Right cardiac atrium (tissue), 5 donors: ENCODE data around the gene SLC35F4. TPM values are rescaled to one million over a fixed set of nuclear protein-coding genes. Genes with fewer than 3 reads are reported as not detected.
"Not testable (repeated sequence)": the region's sequence is repeated elsewhere in the genome, so short reads cannot be mapped to it uniquely, and the experiment has no call there.

Experiments
- ATAC-seq, 2 donors: fragments of 200-7000 bp; cut with Tn5 transposase; one replicate each; pipeline versions ENCODE4 v1.8.0 to v1.9.1; 2020; ENCODE audit warnings: moderate library complexity in 2 of 2, mild to moderate bottlenecking in 1 of 2
- DNase-seq, 3 donors: peaks; one replicate each; pipeline ENCODE4 v3.0.0-alpha.2; 2020
- H3K27ac ChIP-seq: one replicate; pipeline ENCODE4 v1.5.1; 2013; ENCODE audit warnings: mild to moderate bottlenecking, low read length, control low read depth, moderate library complexity
- H3K27me3 ChIP-seq: one replicate; pipeline ENCODE4 v1.6.1; 2013; ENCODE audit not compliant: control insufficient read depth, insufficient read depth
- H3K4me1 ChIP-seq: one replicate; pipeline ENCODE4 v1.6.1; 2013; ENCODE audit warnings: low read length; ENCODE audit not compliant: control insufficient read depth, insufficient read depth
- H3K4me3 ChIP-seq: one replicate; pipeline ENCODE4 v1.5.1; 2013; ENCODE audit warnings: low read length, control low read depth
- H3K9me3 ChIP-seq: one replicate; pipeline ENCODE4 v1.6.1; 2013; ENCODE audit warnings: low read length; ENCODE audit not compliant: control insufficient read depth
- WGBS: extraction: QIAGEN DNeasy Blood & Tissue Kit; methylation state at CpG from one replicate; pipeline ENCODE4 v1.1.7; 2013; 5-methylcytosine and 5-hydroxymethylcytosine counted together
- intact Hi-C, 4 donors: fragments of 100-400 bp; cut with DNase I; formaldehyde crosslinking; loops; one replicate each; pipeline versions ENCODE4 v1.11.0 to v1.14.0; 2022 to 2023
- polyA plus RNA-seq: library from polyadenylated mRNA; stranded (reverse); fragments of 200-250 nt; gene quantifications from one replicate; pipeline ENCODE4 v1.2.3, GENCODE V29; 2013
- total RNA-seq, 4 donors: library from RNA; stranded (reverse); fragmentation: NEBNext Ultra II Directional; extraction: Animal tissue kit (Norgen Biotek cat#: 25700); gene quantifications; one replicate each; pipeline ENCODE4 v1.2.1, GENCODE V29; 2021
- donor health status: healthy with polysubstance abuse.
- donor health status: DM: no; HTN: yes; CAD: no.
- donor health status: DM: no; HTN: no; CAD: no.
- donor health status: DM: no; HTN: yes; CAD: no; lungs with severe emphysema.
- donor health status: DM: yes; HTN: yes; CAD: no.

The SLC35F4 gene
- total and polyA plus RNA-seq, 5 donors: not detected

DNA sequence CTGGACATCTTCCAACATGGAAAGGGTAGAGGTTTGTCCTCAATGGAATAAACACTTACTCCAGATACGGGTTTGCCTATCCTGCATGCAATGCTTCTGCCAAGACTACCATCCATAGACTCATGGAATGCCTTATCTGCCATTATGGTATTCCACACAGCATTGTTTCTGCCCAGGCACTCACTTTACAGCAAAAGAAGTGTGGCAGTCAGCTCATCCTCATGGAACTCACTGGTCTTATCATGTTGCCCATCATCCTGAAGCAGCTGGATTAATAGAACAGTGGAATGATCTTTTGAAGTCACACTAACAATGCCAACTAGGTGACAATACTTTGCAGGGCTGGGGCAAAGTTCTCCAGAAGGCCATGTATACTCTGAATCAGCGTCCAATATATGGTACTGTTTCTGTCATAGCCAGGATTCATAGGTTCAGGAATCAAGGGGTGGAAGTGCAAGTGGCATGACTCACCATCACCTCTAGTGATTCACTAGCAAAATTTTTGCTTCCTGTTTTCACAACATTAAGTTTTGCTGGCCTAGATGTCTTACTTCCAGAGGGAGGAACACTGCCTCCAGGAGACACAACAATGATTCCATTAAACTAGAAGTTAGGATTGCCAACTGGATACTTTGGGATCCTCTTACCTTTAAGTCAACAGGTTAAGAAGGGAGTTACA, 140.4 kb downstream of the SLC35F4 start:
- Histone ChIP-seq H3K27ac (no peak overlapping the region), H3K9me3 (no peaks in the 10 kb centered on the region), H3K27me3 (no peaks in the 10 kb centered on the region), H3K4me1 (no peaks in the 10 kb centered on the region), H3K4me3 (no peak overlapping the region)
- intact Hi-C loops: no loop called here
- ATAC-seq (no peak), DNase-seq (no peak)
- 70% methylated on average over 2 of the region's 2 CpGs for WGBS

DNA sequence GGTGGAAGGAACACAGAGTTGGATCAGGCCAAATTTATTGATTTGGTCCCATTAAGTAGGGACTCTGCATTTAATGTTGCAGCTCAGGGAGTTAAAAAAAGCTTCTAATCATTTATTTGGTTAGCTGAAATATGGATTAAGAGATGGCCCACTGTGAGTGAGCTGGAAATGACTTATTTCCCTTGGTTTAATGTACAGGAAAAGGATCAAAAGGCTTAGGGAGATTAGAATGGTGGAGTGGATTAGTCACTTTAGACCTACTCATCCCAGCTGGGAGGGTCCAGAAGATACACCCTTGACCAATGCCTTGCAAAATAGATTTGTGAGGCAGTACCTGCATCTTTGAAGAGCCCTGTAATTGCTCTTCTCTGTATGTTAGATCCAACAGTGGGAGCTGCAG, 143.8 kb downstream of the SLC35F4 start:
- H3K27me3 ChIP-seq, ATAC-seq, H3K4me1 ChIP-seq, H3K27ac ChIP-seq, H3K4me3 ChIP-seq, DNase-seq, H3K9me3 ChIP-seq, intact Hi-C loops: not testable (repeated sequence)

DNA sequence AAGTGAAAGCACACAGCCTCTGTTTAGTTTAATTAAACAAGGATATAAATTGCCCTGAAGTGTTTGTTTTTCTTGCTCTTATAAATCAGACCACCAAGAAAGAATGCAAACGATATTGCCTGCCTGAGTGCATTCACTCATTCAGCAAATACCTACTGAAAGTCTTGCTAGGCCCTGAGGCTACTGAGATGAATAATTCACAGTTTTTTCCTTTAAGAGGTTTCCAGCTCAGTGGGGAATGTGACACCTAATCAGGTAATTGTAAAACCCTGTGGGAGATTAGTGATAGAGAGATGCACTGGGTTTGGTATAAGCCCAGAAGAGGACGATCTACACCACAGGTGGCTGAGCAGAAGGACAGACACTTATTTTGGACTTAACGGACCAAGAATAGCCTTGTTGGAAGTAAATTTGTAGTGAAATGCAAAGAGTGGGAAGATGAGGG, 151.4 kb downstream of the SLC35F4 start:
- ATAC-seq (no peak), DNase-seq (no peak)
- Histone ChIP-seq H3K9me3 (peaks cover 2% of the 10 kb centered on the region), H3K4me3 (no peak overlapping the region), H3K4me1 (no peaks in the 10 kb centered on the region), H3K27ac (no peak overlapping the region), H3K27me3 (no peaks in the 10 kb centered on the region)
- intact Hi-C loops: no loop called here
- 21% methylated on average over 3 of the region's 3 CpGs for WGBS

GRCh38 chr14:57712698-57713097, 153.2 kb downstream of the SLC35F4 start:
- H3K9me3 ChIP-seq: peaks cover 2% of the 10 kb centered on the region
- intact Hi-C loops: no loop called here
- 77% methylated on average over 3 of the region's 3 CpGs for WGBS
- no peak overlapping the region for H3K4me3 ChIP-seq
- H3K27ac ChIP-seq: no peak overlapping the region
- H3K4me1 ChIP-seq: no peaks in the 10 kb centered on the region
- no peaks in the 10 kb centered on the region for H3K27me3 ChIP-seq
- DNase-seq: no peak
- ATAC-seq: no peak

DNA sequence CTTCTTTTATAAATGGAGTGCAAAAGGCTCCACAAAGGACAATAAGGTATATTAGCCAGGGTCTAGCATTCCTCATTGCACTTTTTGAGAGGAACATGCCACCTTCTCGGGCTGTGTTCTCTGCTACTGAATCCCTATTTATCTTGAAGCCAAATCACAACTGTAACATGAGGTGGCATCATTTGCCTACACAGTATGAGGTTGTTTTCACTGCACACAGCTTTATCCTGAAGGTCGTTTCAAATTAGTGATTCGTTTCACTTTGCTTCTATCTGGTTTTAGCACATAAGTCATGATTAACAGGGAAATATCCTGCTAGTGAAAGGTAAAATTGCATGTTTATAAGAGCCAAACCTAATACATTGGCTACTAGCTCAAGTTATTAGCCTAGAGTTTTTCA, 153.8 kb downstream of the SLC35F4 start:
- 43% methylated on average over 3 of the region's 3 CpGs for WGBS
- DNase-seq: no peak
- intact Hi-C loops: no loop called here

DNA sequence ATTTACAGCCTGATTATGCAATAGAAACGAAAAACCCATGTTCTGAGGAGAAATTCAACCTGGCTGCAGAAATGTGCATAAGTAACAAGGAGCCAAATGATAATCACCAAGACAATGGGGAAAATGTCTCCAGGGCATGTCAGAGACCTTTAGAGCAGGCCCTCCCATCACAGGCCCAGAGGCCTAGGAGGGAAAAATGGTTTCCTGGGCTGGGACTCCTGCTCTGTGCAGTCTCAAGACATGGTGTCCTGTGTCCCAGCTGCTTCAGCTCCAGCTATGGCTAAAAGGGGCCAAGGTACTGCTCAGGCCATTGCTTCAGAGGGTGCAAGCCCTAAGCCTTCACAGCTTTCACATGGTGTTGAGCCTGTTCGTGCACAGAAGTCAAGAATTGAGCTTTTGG, 156.0 kb downstream of the SLC35F4 start:
- intact Hi-C loops: no loop called here
- no peak overlapping the region for H3K27ac ChIP-seq
- peaks cover 2% of the 10 kb centered on the region for H3K9me3 ChIP-seq
- no peaks in the 10 kb centered on the region for H3K4me1 ChIP-seq
- ATAC-seq (no peak), DNase-seq (no peak)
- H3K4me3 ChIP-seq: no peak overlapping the region
- H3K27me3 ChIP-seq: no peaks in the 10 kb centered on the region
- WGBS: 58% methylated on average over 2 of the region's 2 CpGs

More for the DNA sequence above, 153.8 kb downstream of the SLC35F4 start:
- Histone ChIP-seq H3K27ac (no peak overlapping the region), H3K4me1 (no peaks in the 10 kb centered on the region), H3K27me3 (no peaks in the 10 kb centered on the region), H3K9me3 (peaks cover 2% of the 10 kb centered on the region), H3K4me3 (no peak overlapping the region)
- no peak for ATAC-seq

DNA sequence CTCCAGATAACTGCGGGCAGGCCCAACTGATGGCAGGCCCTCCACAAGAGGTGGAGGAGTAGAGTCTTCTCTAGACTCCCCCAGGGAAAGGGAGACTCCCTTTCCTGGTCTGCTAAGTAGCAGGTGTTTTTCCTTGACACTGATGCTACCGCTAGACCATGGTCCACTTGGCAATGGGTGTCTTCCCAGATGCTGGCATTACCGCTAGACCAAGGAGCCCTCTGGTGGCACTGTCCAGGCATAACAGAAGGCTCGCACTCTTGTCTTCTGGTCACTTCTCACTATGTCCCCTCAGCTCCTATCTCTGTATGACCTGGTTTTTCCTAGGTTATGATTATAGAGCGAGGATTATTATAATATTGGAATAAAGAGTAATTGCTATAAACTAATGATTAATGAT, 156.8 kb downstream of the SLC35F4 start:
- H3K9me3 ChIP-seq, DNase-seq, H3K4me3 ChIP-seq, H3K27ac ChIP-seq, H3K27me3 ChIP-seq, H3K4me1 ChIP-seq, intact Hi-C loops, ATAC-seq: not testable (repeated sequence)
- 93% methylated on average over 5 of the region's 5 CpGs for WGBS

- Histone ChIP-seq H3K4me1 (no peaks in the 10 kb centered on the region), H3K27me3 (no peaks in the 10 kb centered on the region), H3K9me3 (peaks cover 2% of the 10 kb centered on the region), H3K4me3 (no peak overlapping the region), H3K27ac (no peak overlapping the region)
- intact Hi-C loops: no loop called here
- WGBS: 58% methylated on average over 5 of the region's 5 CpGs
- DNase-seq (no peak), ATAC-seq (no peak)
These were observed 158.7 kb downstream of the SLC35F4 start for GRCh38 chr14:57707219-57707618.

DNA sequence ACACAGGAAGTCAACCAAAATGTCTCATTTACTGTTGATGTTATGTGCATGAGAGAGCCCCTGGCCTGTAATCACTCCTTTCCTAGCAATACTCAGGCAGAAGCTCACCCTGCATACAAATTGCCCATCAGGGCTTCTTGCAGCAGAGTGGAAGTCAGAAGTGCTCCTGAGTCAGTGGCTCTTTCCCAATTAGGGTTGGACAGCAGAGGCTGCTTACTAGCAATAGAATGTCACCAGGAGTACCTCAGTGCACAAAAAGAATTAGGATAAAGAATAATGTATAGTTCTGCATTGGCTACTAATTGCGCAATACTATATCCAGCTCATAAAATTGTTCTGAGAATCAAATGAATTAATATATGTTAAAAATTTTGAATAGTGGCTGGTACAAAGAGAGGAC, 161.1 kb downstream of the SLC35F4 start:
- Histone ChIP-seq H3K4me3 (no peak overlapping the region), H3K9me3 (no peaks in the 10 kb centered on the region), H3K27ac (no peak overlapping the region), H3K4me1 (no peaks in the 10 kb centered on the region), H3K27me3 (no peaks in the 10 kb centered on the region)
- WGBS: 99% methylated on average over 1 of the region's 1 CpG
- no peak for ATAC-seq
- no peak for DNase-seq
- intact Hi-C loops: no loop called here

- Histone ChIP-seq H3K9me3 (no peaks in the 10 kb centered on the region), H3K27me3 (no peaks in the 10 kb centered on the region), H3K4me3 (no peak overlapping the region), H3K4me1 (no peaks in the 10 kb centered on the region), H3K27ac (no peak overlapping the region)
- intact Hi-C loops: loop anchor here in 1 of 4 donors (10.0 kb wide), 1 partner anchor 365 kb away; no protein-coding TSS in a partner anchor
- no peak for DNase-seq
- WGBS: 66% methylated on average over 3 of the region's 3 CpGs
- no peak for ATAC-seq
These were observed 165.9 kb downstream of the SLC35F4 start for GRCh38 chr14:57699947-57700346.

GRCh38 chr14:57692671-57693070, 173.2 kb downstream of the SLC35F4 start:
- intact Hi-C loops: loop anchor here in 1 of 4 donors (10.0 kb wide), 1 partner anchor 372 kb away; no protein-coding TSS in a partner anchor
- Histone ChIP-seq H3K27me3 (no peaks in the 10 kb centered on the region), H3K27ac (no peak overlapping the region), H3K4me3 (no peak overlapping the region), H3K4me1 (no peaks in the 10 kb centered on the region), H3K9me3 (no peaks in the 10 kb centered on the region)
- ATAC-seq: no peak
- no peak for DNase-seq

DNA sequence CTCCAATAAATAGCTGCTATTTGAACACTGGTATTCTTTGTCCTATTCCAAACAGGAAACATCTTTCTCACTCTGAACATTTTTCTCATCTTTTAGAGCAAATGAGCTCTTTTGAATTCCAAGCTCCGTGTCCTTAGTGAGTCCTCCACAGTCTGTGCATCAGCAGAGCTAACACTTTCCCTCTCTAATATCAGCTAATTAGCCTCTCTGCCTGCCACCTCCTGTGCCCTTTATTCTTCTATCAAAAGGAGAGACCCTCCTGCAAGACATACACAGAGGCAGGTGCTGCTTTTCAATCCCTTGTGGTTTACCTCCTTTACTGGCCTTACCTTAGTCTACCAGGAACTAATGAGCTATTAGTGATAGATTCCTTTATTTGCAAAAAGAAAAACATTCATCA, 178.5 kb downstream of the SLC35F4 start:
- Histone ChIP-seq H3K4me1 (no peaks in the 10 kb centered on the region), H3K4me3 (no peak overlapping the region), H3K27me3 (no peaks in the 10 kb centered on the region), H3K27ac (no peak overlapping the region), H3K9me3 (no peaks in the 10 kb centered on the region)
- DNase-seq (no peak), ATAC-seq (no peak)
- 59% methylated on average over 1 of the region's 1 CpG for WGBS
- intact Hi-C loops: no loop called here
